ENCODE data around the gene HCN2. TPM values are rescaled to one million over a fixed set of nuclear protein-coding genes. Genes with fewer than 3 reads are reported as not detected.

HCN2 gene
- total and polyA plus RNA-seq, 9 of the 15 experiments (the other 6 are each of a cell fraction or from before 2014, with no cell fraction given) = 0.29 to 4.2 (median 0.82) TPM; not detected in 2

DNA sequence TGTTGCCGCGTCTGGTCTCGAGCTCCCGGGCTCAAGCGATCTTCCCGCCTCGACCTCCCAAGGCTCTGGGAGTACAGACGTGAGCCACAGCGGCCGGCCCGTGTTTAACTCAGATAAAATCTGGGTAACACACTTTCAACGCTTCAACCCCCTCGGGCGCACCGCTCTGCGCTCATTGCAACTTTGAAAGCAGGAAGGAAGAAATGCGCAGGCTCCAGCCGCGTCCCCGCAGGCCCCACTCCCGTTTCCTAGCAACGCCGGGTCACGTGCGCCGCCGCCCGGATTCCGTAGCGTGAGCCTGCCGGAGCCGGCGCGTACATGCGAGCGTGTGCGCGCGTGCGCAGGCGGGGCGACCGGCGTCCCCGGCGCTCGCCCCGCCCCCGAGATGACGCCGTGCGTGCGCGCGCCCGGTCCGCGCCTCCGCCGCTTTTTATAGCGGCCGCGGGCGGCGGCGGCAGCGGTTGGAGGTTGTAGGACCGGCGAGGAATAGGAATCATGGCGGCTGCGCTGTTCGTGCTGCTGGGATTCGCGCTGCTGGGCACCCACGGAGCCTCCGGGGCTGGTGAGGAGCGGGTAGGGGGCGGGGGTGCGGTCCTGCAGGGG, 17.4 kb upstream of the HCN2 start, which contains the start of gene BSG (continued):
- TF ChIP-seq, protein P1, sequence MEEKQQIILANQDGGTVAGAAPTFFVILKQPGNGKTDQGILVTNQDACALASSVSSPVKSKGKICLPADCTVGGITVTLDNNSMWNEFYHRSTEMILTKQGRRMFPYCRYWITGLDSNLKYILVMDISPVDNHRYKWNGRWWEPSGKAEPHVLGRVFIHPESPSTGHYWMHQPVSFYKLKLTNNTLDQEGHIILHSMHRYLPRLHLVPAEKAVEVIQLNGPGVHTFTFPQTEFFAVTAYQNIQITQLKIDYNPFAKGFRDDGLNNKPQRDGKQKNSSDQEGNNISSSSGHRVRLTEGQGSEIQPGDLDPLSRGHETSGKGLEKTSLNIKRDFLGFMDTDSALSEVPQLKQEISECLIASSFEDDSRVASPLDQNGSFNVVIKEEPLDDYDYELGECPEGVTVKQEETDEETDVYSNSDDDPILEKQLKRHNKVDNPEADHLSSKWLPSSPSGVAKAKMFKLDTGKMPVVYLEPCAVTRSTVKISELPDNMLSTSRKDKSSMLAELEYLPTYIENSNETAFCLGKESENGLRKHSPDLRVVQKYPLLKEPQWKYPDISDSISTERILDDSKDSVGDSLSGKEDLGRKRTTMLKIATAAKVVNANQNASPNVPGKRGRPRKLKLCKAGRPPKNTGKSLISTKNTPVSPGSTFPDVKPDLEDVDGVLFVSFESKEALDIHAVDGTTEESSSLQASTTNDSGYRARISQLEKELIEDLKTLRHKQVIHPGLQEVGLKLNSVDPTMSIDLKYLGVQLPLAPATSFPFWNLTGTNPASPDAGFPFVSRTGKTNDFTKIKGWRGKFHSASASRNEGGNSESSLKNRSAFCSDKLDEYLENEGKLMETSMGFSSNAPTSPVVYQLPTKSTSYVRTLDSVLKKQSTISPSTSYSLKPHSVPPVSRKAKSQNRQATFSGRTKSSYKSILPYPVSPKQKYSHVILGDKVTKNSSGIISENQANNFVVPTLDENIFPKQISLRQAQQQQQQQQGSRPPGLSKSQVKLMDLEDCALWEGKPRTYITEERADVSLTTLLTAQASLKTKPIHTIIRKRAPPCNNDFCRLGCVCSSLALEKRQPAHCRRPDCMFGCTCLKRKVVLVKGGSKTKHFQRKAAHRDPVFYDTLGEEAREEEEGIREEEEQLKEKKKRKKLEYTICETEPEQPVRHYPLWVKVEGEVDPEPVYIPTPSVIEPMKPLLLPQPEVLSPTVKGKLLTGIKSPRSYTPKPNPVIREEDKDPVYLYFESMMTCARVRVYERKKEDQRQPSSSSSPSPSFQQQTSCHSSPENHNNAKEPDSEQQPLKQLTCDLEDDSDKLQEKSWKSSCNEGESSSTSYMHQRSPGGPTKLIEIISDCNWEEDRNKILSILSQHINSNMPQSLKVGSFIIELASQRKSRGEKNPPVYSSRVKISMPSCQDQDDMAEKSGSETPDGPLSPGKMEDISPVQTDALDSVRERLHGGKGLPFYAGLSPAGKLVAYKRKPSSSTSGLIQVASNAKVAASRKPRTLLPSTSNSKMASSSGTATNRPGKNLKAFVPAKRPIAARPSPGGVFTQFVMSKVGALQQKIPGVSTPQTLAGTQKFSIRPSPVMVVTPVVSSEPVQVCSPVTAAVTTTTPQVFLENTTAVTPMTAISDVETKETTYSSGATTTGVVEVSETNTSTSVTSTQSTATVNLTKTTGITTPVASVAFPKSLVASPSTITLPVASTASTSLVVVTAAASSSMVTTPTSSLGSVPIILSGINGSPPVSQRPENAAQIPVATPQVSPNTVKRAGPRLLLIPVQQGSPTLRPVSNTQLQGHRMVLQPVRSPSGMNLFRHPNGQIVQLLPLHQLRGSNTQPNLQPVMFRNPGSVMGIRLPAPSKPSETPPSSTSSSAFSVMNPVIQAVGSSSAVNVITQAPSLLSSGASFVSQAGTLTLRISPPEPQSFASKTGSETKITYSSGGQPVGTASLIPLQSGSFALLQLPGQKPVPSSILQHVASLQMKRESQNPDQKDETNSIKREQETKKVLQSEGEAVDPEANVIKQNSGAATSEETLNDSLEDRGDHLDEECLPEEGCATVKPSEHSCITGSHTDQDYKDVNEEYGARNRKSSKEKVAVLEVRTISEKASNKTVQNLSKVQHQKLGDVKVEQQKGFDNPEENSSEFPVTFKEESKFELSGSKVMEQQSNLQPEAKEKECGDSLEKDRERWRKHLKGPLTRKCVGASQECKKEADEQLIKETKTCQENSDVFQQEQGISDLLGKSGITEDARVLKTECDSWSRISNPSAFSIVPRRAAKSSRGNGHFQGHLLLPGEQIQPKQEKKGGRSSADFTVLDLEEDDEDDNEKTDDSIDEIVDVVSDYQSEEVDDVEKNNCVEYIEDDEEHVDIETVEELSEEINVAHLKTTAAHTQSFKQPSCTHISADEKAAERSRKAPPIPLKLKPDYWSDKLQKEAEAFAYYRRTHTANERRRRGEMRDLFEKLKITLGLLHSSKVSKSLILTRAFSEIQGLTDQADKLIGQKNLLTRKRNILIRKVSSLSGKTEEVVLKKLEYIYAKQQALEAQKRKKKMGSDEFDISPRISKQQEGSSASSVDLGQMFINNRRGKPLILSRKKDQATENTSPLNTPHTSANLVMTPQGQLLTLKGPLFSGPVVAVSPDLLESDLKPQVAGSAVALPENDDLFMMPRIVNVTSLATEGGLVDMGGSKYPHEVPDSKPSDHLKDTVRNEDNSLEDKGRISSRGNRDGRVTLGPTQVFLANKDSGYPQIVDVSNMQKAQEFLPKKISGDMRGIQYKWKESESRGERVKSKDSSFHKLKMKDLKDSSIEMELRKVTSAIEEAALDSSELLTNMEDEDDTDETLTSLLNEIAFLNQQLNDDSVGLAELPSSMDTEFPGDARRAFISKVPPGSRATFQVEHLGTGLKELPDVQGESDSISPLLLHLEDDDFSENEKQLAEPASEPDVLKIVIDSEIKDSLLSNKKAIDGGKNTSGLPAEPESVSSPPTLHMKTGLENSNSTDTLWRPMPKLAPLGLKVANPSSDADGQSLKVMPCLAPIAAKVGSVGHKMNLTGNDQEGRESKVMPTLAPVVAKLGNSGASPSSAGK (IDR thresholded peaks at IDR 0.05) = peak; percentile 27; the same call in 1 of the 2 replicates
- no peak for TF ChIP-seq SMARCC2 (IDR thresholded peaks at IDR 0.05; ENCODE audit: low read depth)
- TF ChIP-seq ZEB2 (IDR thresholded peaks at IDR 0.05) = no peak
- TF ChIP-seq TCF7 (IDR thresholded peaks at IDR 0.05; ENCODE audit: borderline replicate concordance) = 0 out of 2 replicates have a peak, but pooled peaks have one; percentile 15
- TF ChIP-seq SMARCB1 (IDR thresholded peaks at IDR 0.05; ENCODE audit: insufficient read length, low read depth) = no peak
- no peak for TF ChIP-seq ZKSCAN3 (CRISPR knock-in tag; IDR thresholded peaks at IDR 0.05)
- TF ChIP-seq, protein P2, sequence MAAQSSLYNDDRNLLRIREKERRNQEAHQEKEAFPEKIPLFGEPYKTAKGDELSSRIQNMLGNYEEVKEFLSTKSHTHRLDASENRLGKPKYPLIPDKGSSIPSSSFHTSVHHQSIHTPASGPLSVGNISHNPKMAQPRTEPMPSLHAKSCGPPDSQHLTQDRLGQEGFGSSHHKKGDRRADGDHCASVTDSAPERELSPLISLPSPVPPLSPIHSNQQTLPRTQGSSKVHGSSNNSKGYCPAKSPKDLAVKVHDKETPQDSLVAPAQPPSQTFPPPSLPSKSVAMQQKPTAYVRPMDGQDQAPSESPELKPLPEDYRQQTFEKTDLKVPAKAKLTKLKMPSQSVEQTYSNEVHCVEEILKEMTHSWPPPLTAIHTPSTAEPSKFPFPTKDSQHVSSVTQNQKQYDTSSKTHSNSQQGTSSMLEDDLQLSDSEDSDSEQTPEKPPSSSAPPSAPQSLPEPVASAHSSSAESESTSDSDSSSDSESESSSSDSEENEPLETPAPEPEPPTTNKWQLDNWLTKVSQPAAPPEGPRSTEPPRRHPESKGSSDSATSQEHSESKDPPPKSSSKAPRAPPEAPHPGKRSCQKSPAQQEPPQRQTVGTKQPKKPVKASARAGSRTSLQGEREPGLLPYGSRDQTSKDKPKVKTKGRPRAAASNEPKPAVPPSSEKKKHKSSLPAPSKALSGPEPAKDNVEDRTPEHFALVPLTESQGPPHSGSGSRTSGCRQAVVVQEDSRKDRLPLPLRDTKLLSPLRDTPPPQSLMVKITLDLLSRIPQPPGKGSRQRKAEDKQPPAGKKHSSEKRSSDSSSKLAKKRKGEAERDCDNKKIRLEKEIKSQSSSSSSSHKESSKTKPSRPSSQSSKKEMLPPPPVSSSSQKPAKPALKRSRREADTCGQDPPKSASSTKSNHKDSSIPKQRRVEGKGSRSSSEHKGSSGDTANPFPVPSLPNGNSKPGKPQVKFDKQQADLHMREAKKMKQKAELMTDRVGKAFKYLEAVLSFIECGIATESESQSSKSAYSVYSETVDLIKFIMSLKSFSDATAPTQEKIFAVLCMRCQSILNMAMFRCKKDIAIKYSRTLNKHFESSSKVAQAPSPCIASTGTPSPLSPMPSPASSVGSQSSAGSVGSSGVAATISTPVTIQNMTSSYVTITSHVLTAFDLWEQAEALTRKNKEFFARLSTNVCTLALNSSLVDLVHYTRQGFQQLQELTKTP (IDR thresholded peaks at IDR 0.05; ENCODE audit: low read depth in 1 of 2, partially characterized antibody in 2 of 2) = peak in 1 of 2 experiments; percentile 25
- peak; percentile 82 for TF ChIP-seq POLR2AphosphoS5 (IDR thresholded peaks at IDR 0.05; ENCODE audit: control insufficient read depth, insufficient read depth, low read depth, low read length)
- TF ChIP-seq TAF7 (tag; IDR thresholded peaks at IDR 0.05) = no peak; the same call in 1 of the 2 replicates
- TF ChIP-seq SREBF1 (IDR thresholded peaks at IDR 0.05; ENCODE audit: borderline replicate concordance, low read depth, low read length) = no peak
- TF ChIP-seq ZFX (CRISPR knock-in tag; IDR thresholded peaks at IDR 0.05) = peak; percentile 66
- TF ChIP-seq MXI1 (IDR thresholded peaks at IDR 0.05; ENCODE audit: low read depth, low read length) = peak; percentile 81
